Activated CD4-positive, alpha-beta memory T cell treated with anti-CD3 and anti-CD28 coated beads for 36 hours (primary cell): ENCODE data around the gene STXBP6. TPM values are rescaled to one million over a fixed set of nuclear protein-coding genes. Genes with fewer than 3 reads are reported as not detected.

Experiments used
- CTCF ChIA-PET: fragments of 350-600 bp; sonication (Branson Sonifier 250); formaldehyde crosslinking; loops from one replicate; lab custom pipeline; 2021; ENCODE audit warnings: antibody characterized with exemption, inconsistent platforms; lab: Charles Lee
- POLR2A ChIA-PET: fragments of 350-600 bp; sonication (Branson Sonifier 250); formaldehyde crosslinking; loops from one replicate; lab custom pipeline; 2021; ENCODE audit warnings: antibody characterized with exemption; lab: Charles Lee
- DNase-seq: peaks from one replicate; pipeline ENCODE4 v3.0.0-alpha.2; 2020
- H3K27ac Mint-ChIP-seq: one replicate; pipeline ENCODE4 v1.8.0; 2021; ENCODE audit warnings: mixed read lengths
- H3K27me3 Mint-ChIP-seq: one replicate; pipeline ENCODE4 v1.8.0; 2021; ENCODE audit warnings: mixed read lengths
- H3K36me3 Mint-ChIP-seq: one replicate; pipeline ENCODE4 v1.8.0; 2021; ENCODE audit warnings: mixed read lengths
- H3K4me1 Mint-ChIP-seq: one replicate; pipeline ENCODE4 v1.8.0; 2021; ENCODE audit warnings: low read depth, mixed read lengths
- H3K4me3 Mint-ChIP-seq: one replicate; pipeline ENCODE4 v1.8.0; 2021; ENCODE audit warnings: mild to moderate bottlenecking, mixed read lengths
- H3K9me3 Mint-ChIP-seq: one replicate; pipeline ENCODE4 v1.8.0; 2021; ENCODE audit warnings: mixed read lengths
- intact Hi-C: fragments of 100-400 bp; cut with micrococcal nuclease; formaldehyde crosslinking; loops from one replicate; pipeline ENCODE4 v1.15.1; 2023
- total RNA-seq, 2 experiments: library from RNA; stranded (reverse); gene quantifications; one replicate each; pipeline ENCODE4 v1.2.3, GENCODE V29; 2021

The STXBP6 gene
- total RNA-seq, 2 experiments from 2014 or later: not detected

GRCh38 chr14:25079311-25079710, 29.4 kb upstream of the STXBP6 start:
- ChIA-PET POLR2A (no interaction called here), CTCF (no interaction called here)
- Mint-ChIP-seq H3K27me3 (peaks cover 1% of the 10 kb centered on the region), H3K4me3 (no peak overlapping the region), H3K36me3 (no peaks in the 10 kb centered on the region), H3K27ac (no peak overlapping the region), H3K9me3 (no peaks in the 10 kb centered on the region), H3K4me1 (no peaks in the 10 kb centered on the region)
- intact Hi-C loops: no loop called here
- no peak for DNase-seq

DNA sequence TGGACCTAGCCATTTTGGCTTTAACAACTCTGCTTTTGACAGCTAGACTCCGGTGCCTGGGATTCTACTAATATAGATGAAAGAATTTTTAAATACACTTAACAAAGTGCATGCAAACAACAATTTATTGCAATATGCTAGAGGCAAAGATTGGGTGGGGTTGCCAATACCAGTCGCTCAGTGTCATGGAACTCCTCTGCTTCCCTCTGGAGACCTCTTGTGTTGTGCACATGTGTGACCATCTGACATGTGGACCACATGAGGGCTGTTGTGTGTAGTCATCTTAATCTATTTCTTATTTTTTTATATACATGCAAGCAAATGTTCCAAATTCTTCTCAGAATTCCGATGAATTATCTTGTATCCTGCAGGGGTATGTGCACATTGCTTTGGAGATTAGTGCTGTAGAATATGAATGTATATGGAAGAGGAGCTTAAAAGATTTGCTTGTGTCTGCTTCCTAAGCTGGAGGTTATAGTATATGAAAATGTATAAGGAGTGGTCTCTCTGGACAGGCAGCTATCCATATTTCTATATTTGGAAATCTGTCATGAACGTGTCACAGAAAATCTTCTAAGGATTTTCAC, 24.2 kb upstream of the STXBP6 start:
- no peak overlapping the region for H3K27ac Mint-ChIP-seq
- no peaks in the 10 kb centered on the region for H3K9me3 Mint-ChIP-seq
- peaks cover 2% of the 10 kb centered on the region for H3K27me3 Mint-ChIP-seq
- POLR2A ChIA-PET: no interaction called here
- H3K4me1 Mint-ChIP-seq: no peaks in the 10 kb centered on the region
- DNase-seq: no peak
- CTCF ChIA-PET: no interaction called here
- H3K36me3 Mint-ChIP-seq: no peaks in the 10 kb centered on the region
- intact Hi-C loops: no loop called here
- H3K4me3 Mint-ChIP-seq: no peak overlapping the region

- intact Hi-C loops: no loop called here
- H3K27me3 Mint-ChIP-seq: peaks cover 2% of the 10 kb centered on the region
- H3K36me3 Mint-ChIP-seq: no peaks in the 10 kb centered on the region
- no peaks in the 10 kb centered on the region for H3K4me1 Mint-ChIP-seq
- CTCF ChIA-PET: no interaction called here
- no peaks in the 10 kb centered on the region for H3K9me3 Mint-ChIP-seq
- no peak overlapping the region for H3K4me3 Mint-ChIP-seq
- POLR2A ChIA-PET: no interaction called here
- H3K27ac Mint-ChIP-seq: no peak overlapping the region
- no peak for DNase-seq
Measured at GRCh38 chr14:25069879-25070278, 19.9 kb upstream of the STXBP6 start.

DNA sequence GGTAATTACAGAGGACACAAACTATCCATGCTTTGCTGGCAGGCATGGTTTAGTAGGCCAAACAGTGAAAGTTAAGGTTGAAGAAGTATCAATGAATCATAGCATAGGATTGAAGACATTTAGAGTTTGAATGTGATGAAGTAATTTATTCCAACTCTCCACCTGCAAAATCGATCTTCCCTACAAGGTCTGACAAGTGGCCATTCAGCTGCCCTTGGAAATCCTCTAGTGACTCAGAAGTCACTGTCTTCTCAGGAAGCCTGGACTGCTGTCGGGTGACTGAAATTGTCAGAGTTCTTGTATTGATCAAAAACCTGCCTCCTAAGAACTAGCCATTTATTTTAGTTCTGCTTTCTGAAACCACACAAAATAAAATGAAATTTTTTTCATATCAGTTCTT, 17.7 kb upstream of the STXBP6 start:
- Mint-ChIP-seq H3K27ac (no peak overlapping the region), H3K9me3 (no peaks in the 10 kb centered on the region), H3K4me1 (no peaks in the 10 kb centered on the region), H3K36me3 (no peaks in the 10 kb centered on the region), H3K4me3 (no peak overlapping the region), H3K27me3 (peaks cover 2% of the 10 kb centered on the region)
- POLR2A ChIA-PET: no interaction called here
- intact Hi-C loops: no loop called here
- CTCF ChIA-PET: no interaction called here
- DNase-seq: no peak

DNA sequence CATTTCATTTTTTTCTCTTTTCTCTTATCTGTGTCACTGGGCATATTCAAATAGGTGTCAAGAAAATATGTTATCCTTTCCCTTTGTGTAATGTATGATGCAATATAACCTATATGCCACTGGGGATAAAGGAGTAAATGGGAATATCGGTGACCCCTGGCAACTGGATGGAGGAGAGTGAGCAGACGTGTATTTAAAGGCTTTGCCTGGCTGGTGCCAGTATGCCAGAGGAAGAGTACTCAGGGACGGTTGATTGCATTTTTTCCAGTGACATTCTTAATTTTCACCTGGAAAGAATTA, 12.0 kb upstream of the STXBP6 start:
- ChIA-PET POLR2A (no interaction called here), CTCF (no interaction called here)
- Mint-ChIP-seq H3K4me3 (no peak overlapping the region), H3K27ac (no peak overlapping the region), H3K36me3 (no peaks in the 10 kb centered on the region), H3K4me1 (no peaks in the 10 kb centered on the region), H3K27me3 (peaks cover 11% of the 10 kb centered on the region), H3K9me3 (no peaks in the 10 kb centered on the region)
- DNase-seq: no peak
- intact Hi-C loops: no loop called here

DNA sequence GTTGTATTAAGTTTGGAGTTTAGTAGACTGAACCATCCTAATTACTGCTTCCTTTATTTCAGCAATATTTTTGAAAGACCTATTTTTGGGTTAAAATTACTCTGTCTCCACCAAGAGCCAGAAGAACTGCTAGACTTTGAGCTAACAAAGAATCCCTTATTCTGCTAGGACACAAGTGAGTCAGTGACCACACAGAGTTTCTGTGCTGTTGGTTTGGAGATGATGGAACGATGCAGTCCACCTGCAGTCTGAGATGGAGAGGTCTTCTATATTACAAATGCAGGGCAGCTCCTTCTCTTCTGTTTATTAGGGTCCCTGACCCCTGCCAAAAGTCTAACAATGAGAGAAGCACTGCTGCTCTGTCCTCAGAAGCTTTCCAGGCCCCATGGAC, 6.7 kb upstream of the STXBP6 start:
- Mint-ChIP-seq H3K9me3 (no peaks in the 10 kb centered on the region), H3K36me3 (no peaks in the 10 kb centered on the region), H3K4me1 (no peaks in the 10 kb centered on the region), H3K4me3 (no peak overlapping the region), H3K27me3 (peaks cover 20% of the 10 kb centered on the region), H3K27ac (no peak overlapping the region)
- no peak for DNase-seq
- intact Hi-C loops: no loop called here
- ChIA-PET CTCF (no interaction called here), POLR2A (no interaction called here)

- DNase-seq: no peak
- H3K27ac Mint-ChIP-seq: no peak overlapping the region
- H3K27me3 Mint-ChIP-seq: peaks cover 22% of the 10 kb centered on the region
- no peak overlapping the region for H3K4me3 Mint-ChIP-seq
- no peaks in the 10 kb centered on the region for H3K36me3 Mint-ChIP-seq
- CTCF ChIA-PET: interaction anchor here (0.6 kb wide), 1 partner anchor 311 kb away, joined by 3 read pairs; no protein-coding TSS in a partner anchor
- intact Hi-C loops: no loop called here
- no peaks in the 10 kb centered on the region for H3K4me1 Mint-ChIP-seq
- POLR2A ChIA-PET: no interaction called here
- H3K9me3 Mint-ChIP-seq: no peaks in the 10 kb centered on the region
Measured at GRCh38 chr14:25055992-25056687, 6.2 kb upstream of the STXBP6 start.

DNA sequence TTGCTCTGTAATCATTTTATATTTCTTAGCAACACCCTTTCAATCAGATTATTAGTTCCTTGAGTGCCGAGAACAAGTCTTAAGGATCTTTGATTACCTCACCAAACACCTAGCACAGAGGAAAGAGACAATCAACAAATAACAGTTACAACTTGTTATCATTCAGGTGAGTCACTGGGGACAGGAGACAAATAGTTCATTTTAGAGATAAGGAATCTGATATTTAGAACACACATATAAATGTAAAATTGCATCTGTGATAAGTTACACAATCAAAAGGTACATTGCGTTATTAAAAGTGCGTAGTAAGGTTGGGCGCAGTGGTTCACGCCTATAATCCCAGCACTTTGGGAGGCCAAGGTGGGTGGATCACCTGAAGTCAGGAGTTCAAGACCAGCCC, 5.1 kb upstream of the STXBP6 start:
- Mint-ChIP-seq H3K27ac (no peak overlapping the region), H3K9me3 (no peaks in the 10 kb centered on the region), H3K36me3 (no peaks in the 10 kb centered on the region), H3K27me3 (peaks cover 28% of the 10 kb centered on the region), H3K4me3 (no peak overlapping the region), H3K4me1 (peaks cover 4% of the 10 kb centered on the region)
- no peak for DNase-seq
- CTCF ChIA-PET: interaction anchor here (0.7 kb wide), 1 partner anchor 13 kb away, joined by 3 read pairs; no protein-coding TSS in a partner anchor
- intact Hi-C loops: no loop called here
- POLR2A ChIA-PET: no interaction called here

DNA sequence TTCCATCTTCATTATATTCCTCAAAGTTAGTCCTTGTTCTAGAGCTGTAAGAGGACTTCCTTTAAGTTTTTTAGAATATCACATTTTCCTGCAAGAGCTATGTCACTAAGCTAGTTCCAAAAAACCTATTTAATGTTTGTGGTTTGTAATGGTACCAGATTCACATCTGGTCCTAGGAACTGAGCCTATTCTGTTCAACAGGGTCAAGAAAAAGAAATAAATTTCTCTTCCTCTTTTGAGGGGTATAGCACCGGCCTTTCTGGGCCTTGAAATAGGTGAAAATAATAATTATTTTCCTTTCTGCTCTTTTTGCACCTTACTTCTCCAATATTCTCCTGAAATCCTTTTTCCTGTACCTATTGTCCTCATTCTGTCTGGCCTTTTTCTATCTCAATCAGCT, 3.6 kb upstream of the STXBP6 start:
- CTCF ChIA-PET: no interaction called here

GRCh38 chr14:25052921-25053320, 3.0 kb upstream of the STXBP6 start:
- CTCF ChIA-PET: no interaction called here
- DNase-seq: no peak
- Mint-ChIP-seq H3K4me3 (no peak overlapping the region), H3K27ac (no peak overlapping the region), H3K9me3 (no peaks in the 10 kb centered on the region), H3K36me3 (no peaks in the 10 kb centered on the region), H3K4me1 (peaks cover 9% of the 10 kb centered on the region), H3K27me3 (peaks cover 38% of the 10 kb centered on the region)
- intact Hi-C loops: no loop called here
- POLR2A ChIA-PET: no interaction called here

More for the DNA sequence above, 3.6 kb upstream of the STXBP6 start:
- peaks cover 9% of the 10 kb centered on the region for H3K4me1 Mint-ChIP-seq
- no peak overlapping the region for H3K4me3 Mint-ChIP-seq
- no peaks in the 10 kb centered on the region for H3K36me3 Mint-ChIP-seq
- no peaks in the 10 kb centered on the region for H3K9me3 Mint-ChIP-seq
- H3K27ac Mint-ChIP-seq: no peak overlapping the region
- POLR2A ChIA-PET: no interaction called here
- DNase-seq: no peak
- intact Hi-C loops: no loop called here
- peaks cover 33% of the 10 kb centered on the region for H3K27me3 Mint-ChIP-seq

- ChIA-PET POLR2A (no interaction called here), CTCF (no interaction called here)
- Mint-ChIP-seq H3K27me3 (peaks cover 38% of the 10 kb centered on the region), H3K9me3 (no peaks in the 10 kb centered on the region), H3K4me3 (no peak overlapping the region), H3K4me1 (peaks cover 9% of the 10 kb centered on the region), H3K27ac (no peak overlapping the region), H3K36me3 (no peaks in the 10 kb centered on the region)
- DNase-seq: no peak
- intact Hi-C loops: no loop called here
Measured at GRCh38 chr14:25052385-25052784, 2.4 kb upstream of the STXBP6 start.

GRCh38 chr14:25050269-25051150, 563 bp upstream of the STXBP6 start:
- CTCF ChIA-PET: no interaction called here
- intact Hi-C loops: no loop called here
- peak overlapping the region; percentile 51 for H3K4me3 Mint-ChIP-seq
- no peaks in the 10 kb centered on the region for H3K36me3 Mint-ChIP-seq
- no peak for DNase-seq
- peaks cover 9% of the 10 kb centered on the region for H3K4me1 Mint-ChIP-seq
- H3K9me3 Mint-ChIP-seq: no peaks in the 10 kb centered on the region
- POLR2A ChIA-PET: no interaction called here
- H3K27ac Mint-ChIP-seq: no peak overlapping the region
- H3K27me3 Mint-ChIP-seq: peaks cover 38% of the 10 kb centered on the region
